H1 (cell line): ENCODE data around the gene TSPAN15. TPM values are rescaled to one million over a fixed set of nuclear protein-coding genes. Genes with fewer than 3 reads are reported as not detected.

ENCODE experiments used
- CTCF ChIA-PET: fragments of 300-600 bp; sonication (Branson Sonifier 250); formaldehyde crosslinking; loops from one replicate; lab custom pipeline; 2021; ENCODE audit not compliant: partially characterized antibody; lab: Charles Lee
- POLR2A ChIA-PET: fragments of 300-600 bp; sonication (Branson Sonifier 250); formaldehyde crosslinking; loops from one replicate; lab custom pipeline; 2021; ENCODE audit warnings: inconsistent platforms; ENCODE audit not compliant: partially characterized antibody; lab: Charles Lee
- DNase-seq, 2 experiments: peaks; one replicate each; pipeline versions ENCODE4 v3.0.0 to v3.0.0-alpha.2; 2010 to 2022; ENCODE audit warnings: low spot score in 2 of 2, low read depth in 1 of 2, mixed read lengths in 1 of 2
- FAIRE-seq: peaks from 2 replicates; lab custom pipeline; 2011; peaks lifted over from hg19 to GRCh38; lab: Jason Lieb, UNC
- H2AFZ ChIP-seq: 2 replicates; pipeline ENCODE4 v1.8.1; 2012; ENCODE audit warnings: low read length, inconsistent platforms
- H2AK5ac ChIP-seq: 2 replicates; pipeline ENCODE4 v1.6.1; 2013; ENCODE audit warnings: low read depth, low read length
- H2BK120ac ChIP-seq: replicated peaks from 2 replicates; pipeline ENCODE3; 2013; ENCODE audit warnings: low read depth, low read length, inconsistent platforms
- H2BK12ac ChIP-seq: 2 replicates; pipeline ENCODE4 v1.6.1; 2013; ENCODE audit warnings: low read depth, low read length
- H2BK15ac ChIP-seq: 2 replicates; pipeline ENCODE4 v1.6.1; 2013; ENCODE audit warnings: low read length
- H2BK20ac ChIP-seq: 2 replicates; pipeline ENCODE4 v1.6.1; 2013; ENCODE audit warnings: low read length
- H2BK5ac ChIP-seq: 2 replicates; pipeline ENCODE4 v1.6.1; 2013; ENCODE audit warnings: low read depth, low read length
- H3K14ac ChIP-seq: 2 replicates; pipeline ENCODE4 v1.6.1; 2013; ENCODE audit warnings: inconsistent platforms; ENCODE audit not compliant: insufficient read length
- H3K18ac ChIP-seq: 2 replicates; pipeline ENCODE4 v1.6.1; 2013; ENCODE audit warnings: low read length; ENCODE audit errors: extremely low read depth
- H3K23ac ChIP-seq: 2 replicates; pipeline ENCODE4 v1.6.1; 2013; ENCODE audit warnings: inconsistent platforms; ENCODE audit not compliant: insufficient read length
- H3K23me2 ChIP-seq: 2 replicates; pipeline ENCODE4 v1.6.1; 2013; ENCODE audit warnings: low read depth, low read length
- H3K27ac ChIP-seq: 2 replicates; pipeline ENCODE4 v1.6.1; 2011; ENCODE audit warnings: low read depth, low read length, inconsistent platforms
- H3K27me3 ChIP-seq, 4 experiments: replicated peaks in 1 of 4; 1 replicate in 1 of 4; 2 replicates in 3 of 4; pipeline versions ENCODE4 v1.6.1 to v1.8.1; 2011 to 2013; ENCODE audit warnings: low read length in 3 of 4, mild to moderate bottlenecking in 3 of 4, inconsistent platforms in 2 of 4, mixed read lengths in 2 of 4, moderate library complexity in 1 of 4; ENCODE audit not compliant: control insufficient read depth in 3 of 4, insufficient read depth in 3 of 4; ENCODE audit errors: extremely low read depth in 1 of 4
- H3K36me3 ChIP-seq, 4 experiments: 2 replicates each; pipeline versions ENCODE4 v1.6.1 to v1.8.1; 2011 to 2013; ENCODE audit warnings: mild to moderate bottlenecking in 4 of 4, low read length in 3 of 4, moderate library complexity in 2 of 4, control low read depth in 1 of 4, inconsistent platforms in 1 of 4; ENCODE audit not compliant: insufficient read depth in 4 of 4, control insufficient read depth in 2 of 4
- H3K4ac ChIP-seq: replicated peaks from 2 replicates; pipeline ENCODE3; 2013; ENCODE audit warnings: low read length, low read depth, mixed read lengths, inconsistent platforms; ENCODE audit not compliant: insufficient read length
- H3K4me1 ChIP-seq, 4 experiments: replicated peaks in 1 of 4; 1 replicate in 1 of 4; 2 replicates in 3 of 4; pipeline versions ENCODE4 v1.6.1 to v1.8.1; 2011 to 2013; ENCODE audit warnings: low read length in 3 of 4, inconsistent platforms in 2 of 4, mixed read lengths in 1 of 4; ENCODE audit not compliant: insufficient read depth in 4 of 4, control insufficient read depth in 3 of 4
- H3K4me2 ChIP-seq, 2 experiments: 2 replicates each; pipeline versions ENCODE4 v1.6.1 to v1.8.1; 2011 to 2013; ENCODE audit warnings: low read depth in 2 of 2, low read length in 2 of 2, control low read depth in 1 of 2, inconsistent platforms in 1 of 2, mild to moderate bottlenecking in 1 of 2; ENCODE audit not compliant: insufficient read depth in 1 of 2
- H3K4me3 ChIP-seq, 4 experiments: fragments of 200-600, 300-600 bp in 1 of 4; sonication (generic), shearing (Covaris generic), sonication (Bioruptor Twin) in 1 of 4; 2 replicates each; pipeline versions ENCODE4 v1.5.1 to v1.8.1; 2011 to 2016; ENCODE audit warnings: low read length in 4 of 4, low read depth in 3 of 4, control low read depth in 2 of 4, inconsistent platforms in 2 of 4, mild to moderate bottlenecking in 2 of 4, mixed read lengths in 1 of 4, moderate library complexity in 1 of 4; ENCODE audit not compliant: insufficient read depth in 2 of 4; ENCODE audit errors: extremely low read depth in 1 of 4
- H3K56ac ChIP-seq: replicated peaks from 2 replicates; pipeline ENCODE3; 2013; ENCODE audit warnings: low read depth, mild to moderate bottlenecking, mixed read lengths, low read length, inconsistent platforms; ENCODE audit not compliant: insufficient read length
- H3K79me1 ChIP-seq: 2 replicates; pipeline ENCODE4 v1.6.1; 2013; ENCODE audit warnings: low read depth, low read length, control low read depth
- H3K79me2 ChIP-seq, 2 experiments: 2 replicates each; pipeline versions ENCODE4 v1.6.1 to v1.8.1; 2012 to 2013; ENCODE audit warnings: low read length in 2 of 2, mild to moderate bottlenecking in 2 of 2, inconsistent platforms in 1 of 2; ENCODE audit not compliant: insufficient read depth in 2 of 2, control insufficient read depth in 1 of 2
- H3K9ac ChIP-seq, 4 experiments: replicated peaks in 1 of 4; 1 replicate in 1 of 4; 2 replicates in 3 of 4; pipeline versions ENCODE4 v1.6.1 to v1.8.1; 2011 to 2013; ENCODE audit warnings: low read depth in 3 of 4, low read length in 3 of 4, control low read depth in 2 of 4, mild to moderate bottlenecking in 2 of 4, moderate library complexity in 2 of 4, inconsistent platforms in 1 of 4; ENCODE audit errors: extremely low read depth in 1 of 4
- H3K9me3 ChIP-seq, 2 experiments: 2 replicates each; pipeline versions ENCODE4 v1.6.1 to v1.8.1; 2012 to 2013; ENCODE audit warnings: mild to moderate bottlenecking in 2 of 2, moderate library complexity in 2 of 2, control low read depth in 1 of 2, inconsistent platforms in 1 of 2, low read depth in 1 of 2, low read length in 1 of 2, mixed read lengths in 1 of 2; ENCODE audit not compliant: insufficient read depth in 2 of 2
- H4K20me1 ChIP-seq, 2 experiments: replicated peaks in 1 of 2; 2 replicates each; pipeline versions ENCODE3 to v1.8.1; 2011 to 2013; ENCODE audit warnings: inconsistent platforms in 2 of 2, low read length in 2 of 2, mild to moderate bottlenecking in 1 of 2; ENCODE audit not compliant: insufficient read depth in 2 of 2, control insufficient read depth in 1 of 2
- H4K5ac ChIP-seq: 2 replicates; pipeline ENCODE4 v1.6.1; 2013; ENCODE audit warnings: low read length, low read depth, mixed read lengths, inconsistent platforms; ENCODE audit not compliant: insufficient read length
- H4K8ac ChIP-seq: 2 replicates; pipeline ENCODE4 v1.8.0; 2013; ENCODE audit warnings: mild to moderate bottlenecking, moderate library complexity, low read length, inconsistent platforms; ENCODE audit not compliant: insufficient read depth; ENCODE audit errors: extremely low read depth
- H4K91ac ChIP-seq: replicated peaks from 2 replicates; pipeline ENCODE3; 2013; ENCODE audit warnings: low read length, mixed read lengths, inconsistent platforms; ENCODE audit not compliant: insufficient read length
- BACH1 ChIP-seq: IDR thresholded peaks from 2 replicates; pipeline ENCODE4 v1.6.1; 2012; ENCODE audit warnings: low read length, improper control_type of control experiment
- BRCA1 ChIP-seq: IDR thresholded peaks from 2 replicates; pipeline ENCODE4 v1.6.1; 2012; ENCODE audit warnings: low read depth, low read length, improper control_type of control experiment
- CBX8 ChIP-seq: fragments of 300-800, 300-1000 bp; sonication (generic); IDR thresholded peaks from 2 replicates; pipeline ENCODE4 v1.7.1; 2016; ENCODE audit warnings: low read depth, low read length, borderline replicate concordance
- CHD1 ChIP-seq: IDR thresholded peaks from 2 replicates; pipeline ENCODE4 v1.6.1; 2012; ENCODE audit warnings: low read depth, low read length, improper control_type of control experiment
- CREB1 ChIP-seq: IDR thresholded peaks from 2 replicates; pipeline ENCODE4 v1.6.1; 2012; ENCODE audit warnings: inconsistent platforms
- JUN ChIP-seq: IDR thresholded peaks from 2 replicates; pipeline ENCODE4 v1.6.1; 2011; ENCODE audit warnings: low read depth, mild to moderate bottlenecking, improper control_type of control experiment, low read length
- JUND ChIP-seq: IDR thresholded peaks from 2 replicates; pipeline ENCODE4 v1.6.1; 2011; ENCODE audit warnings: mild to moderate bottlenecking, improper control_type of control experiment, low read length
- KDM1A ChIP-seq: fragments of 200-600, 300-600 bp; sonication (generic); IDR thresholded peaks from 2 replicates; pipeline ENCODE4 v1.7.1; 2016; ENCODE audit warnings: mild to moderate bottlenecking, low read length, borderline replicate concordance
- KDM4A ChIP-seq: IDR thresholded peaks from one replicate; pipeline ENCODE4 v1.7.1; 2012; ENCODE audit warnings: low read depth, mild to moderate bottlenecking, moderate library complexity, low read length, inconsistent platforms; ENCODE audit not compliant: severe bottlenecking
- KDM5A ChIP-seq: fragments of 200-600 bp; IDR thresholded peaks from 2 replicates; pipeline ENCODE4 v1.7.1; 2012; ENCODE audit warnings: mild to moderate bottlenecking, low read length, inconsistent platforms, mixed read lengths
- NRF1 ChIP-seq: IDR thresholded peaks from 2 replicates; pipeline ENCODE4 v1.6.1; 2011; ENCODE audit warnings: mild to moderate bottlenecking, low read depth, low read length, improper control_type of control experiment
- PHF8 ChIP-seq: fragments of 200-600 bp; sonication (generic); conservative IDR thresholded peaks from 2 replicates; pipeline ENCODE4 v1.7.1; 2012; ENCODE audit warnings: low read depth, mild to moderate bottlenecking, inconsistent platforms, low read length, moderate library complexity
- POLR2AphosphoS5 ChIP-seq: IDR thresholded peaks from 2 replicates; pipeline ENCODE4 v1.6.1; 2011; ENCODE audit warnings: low read depth, low read length
- POU5F1 ChIP-seq: IDR thresholded peaks from 2 replicates; pipeline ENCODE4 v1.6.1; 2011; ENCODE audit warnings: low read depth, mild to moderate bottlenecking, low read length, moderate library complexity
- RAD21 ChIP-seq, 2 experiments: IDR thresholded peaks in 1 of 2; conservative IDR thresholded peaks in 1 of 2; 2 replicates each; pipeline ENCODE4 v1.6.1; 2011; ENCODE audit warnings: low read depth in 2 of 2, low read length in 2 of 2, improper control_type of control experiment in 1 of 2, inconsistent platforms in 1 of 2, mild to moderate bottlenecking in 1 of 2, moderate library complexity in 1 of 2
- TAF1 ChIP-seq: IDR thresholded peaks from 2 replicates; pipeline ENCODE4 v1.6.1; 2011; ENCODE audit warnings: mild to moderate bottlenecking, low read depth, low read length
- WGBS, 2 experiments: shearing (Covaris generic) in 1 of 2; methylation state at CpG; one replicate each; pipeline versions ENCODE4 v1.1.6 to v1.1.7; 2013 to 2015; ENCODE audit warnings: low lambda C conversion rate in 2 of 2, mixed read lengths in 2 of 2, inconsistent platforms in 1 of 2, low coverage in 1 of 2, missing lambda C conversion rate in 1 of 2; ENCODE audit not compliant: insufficient replicate concordance in 2 of 2, insufficient coverage in 1 of 2, insufficient read length in 1 of 2; ENCODE audit errors: extremely low coverage in 1 of 2, missing lambda C conversion rate in 1 of 2; 5-methylcytosine and 5-hydroxymethylcytosine counted together
- polyA plus RNA-seq, 7 experiments: library from polyadenylated mRNA; depleted of rRNA in 3 of 7; stranded (reverse) in 5 of 7; unstranded in 2 of 7; fragments of >200 nt in 5 of 7; fragments of 200-250 nt in 2 of 7; gene quantifications; 1 replicate in 5 of 7; 2 replicates in 1 of 7; 4 replicates in 1 of 7; pipeline versions ENCODE4 v1.2.1 to v1.2.3, GENCODE V29; 2011 to 2013; ENCODE audit warnings: missing spikeins in 2 of 7, mixed read lengths in 2 of 7
- total RNA-seq: library from RNA; stranded (reverse); fragmentation: NEBNext Ultra II Directional; extraction: Animal tissue kit (Norgen Biotek cat#: 25700); gene quantifications from 2 replicates; pipeline ENCODE4 v1.2.1, GENCODE V29; 2021

The TSPAN15 gene
- total and polyA plus RNA-seq, 2 of the 8 experiments (the other 6 are each of a cell fraction or from before 2014, with no cell fraction given): 9.7 to 20.0 TPM

DNA sequence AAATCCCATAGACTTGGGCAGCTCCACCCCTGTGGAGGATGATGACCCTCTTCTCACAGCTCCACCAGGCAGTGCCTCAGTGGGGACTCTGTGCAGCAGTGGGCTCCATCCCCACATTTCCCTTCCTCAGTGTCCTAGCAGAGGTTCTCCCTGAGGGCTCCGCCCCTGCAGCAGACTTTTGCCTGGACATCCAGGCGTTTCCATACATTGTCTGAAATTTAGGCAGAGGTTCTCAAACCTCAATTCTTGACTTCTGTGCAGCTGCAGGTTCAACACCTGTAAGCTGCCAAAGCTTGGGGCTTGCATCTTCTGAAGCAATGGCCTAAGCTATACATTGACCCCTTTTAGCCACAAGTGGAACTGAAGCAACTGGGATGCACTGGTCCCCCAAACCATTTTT lies 90.2 kb downstream of the TSPAN15 start:
- Histone ChIP-seq H3K23me2 (no peaks in the 10 kb centered on the region; the same call in 1 of the 2 replicates), H3K56ac (no peak overlapping the region), H3K9ac (no peak overlapping the region), H4K5ac (no peak overlapping the region), H2BK5ac (no peak overlapping the region), H3K23ac (no peak overlapping the region), H3K27ac (no peak overlapping the region), H3K4me2 (no peak overlapping the region), H2BK12ac (no peak overlapping the region), H3K4me3 (no peak overlapping the region), H3K4ac (no peak overlapping the region), H4K91ac (no peak overlapping the region), H3K36me3 (no peaks in the 10 kb centered on the region; a peak in 1 of 8 replicates), H2AFZ (no peak overlapping the region), H3K27me3 (no peaks in the 10 kb centered on the region; a peak in 1 of 7 replicates), H3K14ac (no peak overlapping the region), H2BK120ac (no peak overlapping the region), H4K20me1 (no peaks in the 10 kb centered on the region), H3K9me3 (peaks cover 21 to 23% of the 10 kb centered on the region in 2 experiments), H3K79me1 (no peaks in the 10 kb centered on the region), H2BK20ac (no peak overlapping the region), H2AK5ac (no peak overlapping the region), H3K79me2 (no peaks in the 10 kb centered on the region), H4K8ac (no peak overlapping the region), H2BK15ac (no peak overlapping the region), H3K4me1 (peaks cover 0 to 4% (median 0%) of the 10 kb centered on the region in 4 experiments; a peak in 1 of 7 replicates), H3K18ac (no peak overlapping the region)
- DNase-seq (no peak), FAIRE-seq (no peak)
- POLR2A ChIA-PET: no interaction called here
- WGBS, 2 experiments: 94% methylated on average over 2 of the region's 2 CpGs; no CpG with 5 or more reads in 1 of the 2 experiments
- CTCF ChIA-PET: no interaction called here
- no peak for TF ChIP-seq CREB1
- TF ChIP-seq RAD21 (IDR thresholded peaks at IDR 0.05 in 1 of 2, conservative IDR thresholded peaks at IDR 0.05 in 1 of 2; ENCODE audit: low read depth in 2 of 2, low read length in 2 of 2): no peak
- no peak for TF ChIP-seq JUN
- TF ChIP-seq POLR2AphosphoS5: no peak
- TF ChIP-seq CBX8: no peak
- no peak for TF ChIP-seq NRF1
- no peak for TF ChIP-seq KDM5A
- no peak for TF ChIP-seq KDM4A
- TF ChIP-seq POU5F1: no peak
- no peak for TF ChIP-seq CHD1
- no peak; the same call in 1 of the 2 replicates for TF ChIP-seq KDM1A
- TF ChIP-seq PHF8: no peak
- no peak for TF ChIP-seq BRCA1
- TF ChIP-seq BACH1: no peak
- no peak for TF ChIP-seq JUND
- TF ChIP-seq TAF1: no peak
